Parathyroid adenoma (tissue), 2 donors: ENCODE results near the gene CCDC83.

ENCODE experiments used
- H2AFZ ChIP-seq: fragments of 300-600 bp; sonication (generic); one replicate; pipeline ENCODE4 v1.7.0; 2017; ENCODE audit warnings: antibody characterized with exemption, mild to moderate bottlenecking
- H3K27ac ChIP-seq: fragments of 300-600 bp; sonication (generic); one replicate; pipeline ENCODE4 v1.7.0; 2017
- H3K27me3 ChIP-seq: fragments of 300-600 bp; sonication (generic); one replicate; pipeline ENCODE4 v1.7.0; 2017; ENCODE audit warnings: low read length; ENCODE audit not compliant: control insufficient read depth, insufficient read depth
- H3K36me3 ChIP-seq: fragments of 300-600 bp; sonication (generic); one replicate; pipeline ENCODE4 v1.7.0; 2017; ENCODE audit warnings: low read length; ENCODE audit not compliant: control insufficient read depth, insufficient read depth
- H3K4me1 ChIP-seq: fragments of 300-600 bp; sonication (generic); one replicate; pipeline ENCODE4 v1.7.0; 2017; ENCODE audit warnings: control low read depth
- H3K4me2 ChIP-seq: fragments of 300-600 bp; sonication (generic); one replicate; pipeline ENCODE4 v1.7.0; 2017; ENCODE audit warnings: low read length
- H3K4me3 ChIP-seq: fragments of 300-600 bp; sonication (generic); one replicate; pipeline ENCODE4 v1.7.0; 2017; ENCODE audit warnings: low read depth, low read length
- H3K79me2 ChIP-seq: fragments of 300-600 bp; sonication (generic); one replicate; pipeline ENCODE4 v1.7.0; 2017; ENCODE audit warnings: control low read depth
- H3K9ac ChIP-seq: fragments of 300-600 bp; sonication (generic); one replicate; pipeline ENCODE4 v1.7.0; 2017; ENCODE audit warnings: mild to moderate bottlenecking
- H3K9me3 ChIP-seq: fragments of 300-600 bp; sonication (generic); one replicate; pipeline ENCODE4 v1.7.0; 2017; ENCODE audit warnings: low read length; ENCODE audit not compliant: control insufficient read depth
- CTCF ChIP-seq: fragments of 300-600 bp; sonication (generic); IDR thresholded peaks from one replicate; pipeline ENCODE4 v1.7.0; 2017; ENCODE audit warnings: antibody characterized with exemption, mild to moderate bottlenecking
- donor health status: primary hyperparathyroidism.

The CCDC83 gene

GRCh38 chr11:85825616-85826015 is 29.6 kb upstream of the CCDC83 start:
- no peak overlapping the region for H3K4me3 ChIP-seq
- H3K36me3 ChIP-seq, result no peaks in the 10 kb centered on the region
- H3K4me1 ChIP-seq, result peaks cover 10% of the 10 kb centered on the region
- no peak overlapping the region for H2AFZ ChIP-seq
- no peak for TF ChIP-seq CTCF
- H3K79me2 ChIP-seq, result no peaks in the 10 kb centered on the region
- H3K27me3 ChIP-seq, result no peaks in the 10 kb centered on the region
- no peak overlapping the region for H3K9ac ChIP-seq
- no peaks in the 10 kb centered on the region for H3K9me3 ChIP-seq
- H3K4me2 ChIP-seq, result no peak overlapping the region
- no peak overlapping the region for H3K27ac ChIP-seq

GRCh38 chr11:85826116-85826855 is 28.9 kb upstream of the CCDC83 start:
- Histone ChIP-seq H3K4me3 (no peak overlapping the region), H3K4me2 (no peak overlapping the region), H2AFZ (no peak overlapping the region), H3K36me3 (no peaks in the 10 kb centered on the region), H3K27ac (no peak overlapping the region), H3K9me3 (no peaks in the 10 kb centered on the region), H3K4me1 (peaks cover 10% of the 10 kb centered on the region), H3K79me2 (no peaks in the 10 kb centered on the region), H3K9ac (no peak overlapping the region), H3K27me3 (no peaks in the 10 kb centered on the region)
- peak; percentile 31 for TF ChIP-seq CTCF

GRCh38 chr11:85827748-85828639 is 27.2 kb upstream of the CCDC83 start:
- no peaks in the 10 kb centered on the region for H3K36me3 ChIP-seq
- H2AFZ ChIP-seq, result no peak overlapping the region
- no peak overlapping the region for H3K9ac ChIP-seq
- no peak for TF ChIP-seq CTCF
- H3K27me3 ChIP-seq, result no peaks in the 10 kb centered on the region
- no peak overlapping the region for H3K27ac ChIP-seq
- H3K4me3 ChIP-seq, result no peak overlapping the region
- H3K79me2 ChIP-seq, result no peaks in the 10 kb centered on the region
- H3K9me3 ChIP-seq, result no peaks in the 10 kb centered on the region
- H3K4me2 ChIP-seq, result no peak overlapping the region
- H3K4me1 ChIP-seq, result peaks cover 10% of the 10 kb centered on the region

- H3K9ac ChIP-seq, result no peak overlapping the region
- no peak overlapping the region for H3K4me2 ChIP-seq
- peaks cover 10% of the 10 kb centered on the region for H3K4me1 ChIP-seq
- no peaks in the 10 kb centered on the region for H3K36me3 ChIP-seq
- no peaks in the 10 kb centered on the region for H3K27me3 ChIP-seq
- TF ChIP-seq CTCF, result no peak
- no peak overlapping the region for H2AFZ ChIP-seq
- no peaks in the 10 kb centered on the region for H3K9me3 ChIP-seq
- H3K27ac ChIP-seq, result no peak overlapping the region
- no peak overlapping the region for H3K4me3 ChIP-seq
- H3K79me2 ChIP-seq, result no peaks in the 10 kb centered on the region
Observed at GRCh38 chr11:85828640-85828978, 26.6 kb upstream of the CCDC83 start.
